COLO668 (cell line): ENCODE data around the gene BAMBI.

Experiments used
- DNase-seq: peaks from one replicate; lab custom pipeline; 2025; ENCODE audit not compliant: unreplicated experiment; lab: John Stamatoyannopoulos, UW

BAMBI gene

GRCh38 chr10:28674782-28675181, 2.5 kb upstream of the BAMBI start:
- DNase-seq: no peak

- peak; percentile 10 for DNase-seq
Measured at GRCh38 chr10:28676326-28676967, 874 bp upstream of the BAMBI start.

- peak; percentile 59 for DNase-seq
Measured at GRCh38 chr10:28677888-28678686, 766 bp downstream of the BAMBI start.

- DNase-seq: no peak
Measured at GRCh38 chr10:28678687-28679457, 1.6 kb downstream of the BAMBI start.

- DNase-seq: peak; percentile 16
Measured at GRCh38 chr10:28679581-28680357, 2.4 kb downstream of the BAMBI start.

GRCh38 chr10:28680358-28680752, 3.0 kb downstream of the BAMBI start:
- no peak for DNase-seq

GRCh38 chr10:28681291-28681763, 4.0 kb downstream of the BAMBI start:
- no peak for DNase-seq

GRCh38 chr10:28681928-28682750, 4.8 kb downstream of the BAMBI start:
- DNase-seq: no peak

GRCh38 chr10:28684157-28684985, 7.0 kb downstream of the BAMBI start:
- no peak for DNase-seq

- DNase-seq: no peak
Measured at GRCh38 chr10:28684986-28685580, 7.8 kb downstream of the BAMBI start.

- no peak for DNase-seq
Measured at GRCh38 chr10:28685717-28686116, 8.4 kb downstream of the BAMBI start.

- DNase-seq: no peak
Measured at GRCh38 chr10:28686835-28687682, 9.7 kb downstream of the BAMBI start.

GRCh38 chr10:28687683-28688001, 10.3 kb downstream of the BAMBI start:
- DNase-seq: no peak

- DNase-seq: no peak
Measured at GRCh38 chr10:28690545-28690944, 13.2 kb downstream of the BAMBI start.

GRCh38 chr10:28691187-28691694, 13.9 kb downstream of the BAMBI start:
- no peak for DNase-seq

- no peak for DNase-seq
Measured at GRCh38 chr10:28692050-28692449, 14.7 kb downstream of the BAMBI start.

GRCh38 chr10:28694530-28694929, 17.2 kb downstream of the BAMBI start:
- DNase-seq: no peak

GRCh38 chr10:28698075-28698474, 20.8 kb downstream of the BAMBI start:
- DNase-seq: no peak
